IMR-90 (cell line): Measurements from ENCODE around the gene AKAP13. TPM values are rescaled to one million over a fixed set of nuclear protein-coding genes. Genes with fewer than 3 reads are reported as not detected.
A peak's percentile ranks its signal among the peaks of the same experiment; 100 is the strongest.

Experiments used
- ATAC-seq: fragments of 200-7000 bp; cut with Tn5 transposase; 2 replicates; pipeline ENCODE4 v1.9.1; 2020; ENCODE audit warnings: low read depth, mild to moderate bottlenecking, moderate library complexity
- BruUV-seq: library from RNA; stranded (reverse); fragments of 400-500 nt; replicated peaks from 2 replicates; lab custom pipeline; 2021; lab: Mats Ljungman, UMichigan
- CTCF ChIA-PET: fragments of 300-600 bp; formaldehyde crosslinking; extraction: SDS; loops from one replicate; lab custom pipeline; 2021; ENCODE audit warnings: antibody characterized with exemption; lab: Yijun Ruan, JAX
- POLR2A ChIA-PET: fragments of 300-600 bp; sonication (Branson Sonifier 250); formaldehyde crosslinking; loops from one replicate; lab custom pipeline; 2022; ENCODE audit warnings: antibody characterized with exemption; ENCODE audit not compliant: unreplicated experiment; lab: Charles Lee
- DNase-seq: peaks from one replicate; pipeline ENCODE4 v3.0.0; 2013
- H2AFZ ChIP-seq: replicated peaks from 2 replicates; pipeline ENCODE3; 2013; ENCODE audit warnings: low read length, mild to moderate bottlenecking; ENCODE audit not compliant: poor library complexity
- H2AK5ac ChIP-seq: 2 replicates; pipeline ENCODE4 v1.6.1; 2013; ENCODE audit warnings: low read depth, low read length, inconsistent platforms
- H2AK9ac ChIP-seq: replicated peaks from 2 replicates; pipeline ENCODE3; 2013; ENCODE audit warnings: mild to moderate bottlenecking, low read depth, low read length, moderate library complexity; ENCODE audit not compliant: poor library complexity
- H2BK120ac ChIP-seq: 2 replicates; pipeline ENCODE4 v1.6.1; 2013; ENCODE audit warnings: low read depth, low read length, inconsistent platforms
- H2BK15ac ChIP-seq: 3 replicates; pipeline ENCODE4 v1.6.1; 2013; ENCODE audit warnings: low read depth, low read length, inconsistent platforms
- H2BK20ac ChIP-seq: 2 replicates; pipeline ENCODE4 v1.6.1; 2013; ENCODE audit warnings: low read depth, mild to moderate bottlenecking, inconsistent platforms, low read length, moderate library complexity
- H2BK5ac ChIP-seq: 2 replicates; pipeline ENCODE4 v1.6.1; 2013; ENCODE audit warnings: mild to moderate bottlenecking, low read depth, low read length, inconsistent platforms; ENCODE audit not compliant: poor library complexity, severe bottlenecking
- H3K14ac ChIP-seq: replicated peaks from 2 replicates; pipeline ENCODE4 v1.6.1; 2013; ENCODE audit warnings: low read depth, low read length, inconsistent platforms
- H3K18ac ChIP-seq: 2 replicates; pipeline ENCODE4 v1.6.1; 2013; ENCODE audit warnings: low read depth, low read length, control low read depth
- H3K23ac ChIP-seq: 2 replicates; pipeline ENCODE4 v1.6.1; 2013; ENCODE audit warnings: low read depth, low read length, inconsistent platforms
- H3K27ac ChIP-seq: 2 replicates; pipeline ENCODE4 v1.5.1; 2013; ENCODE audit warnings: mild to moderate bottlenecking, control low read depth, low read length; ENCODE audit not compliant: insufficient read depth
- H3K27me3 ChIP-seq: 2 replicates; pipeline ENCODE4 v1.6.1; 2013; ENCODE audit warnings: low read length; ENCODE audit not compliant: control insufficient read depth, insufficient read depth
- H3K36me3 ChIP-seq: 2 replicates; pipeline ENCODE4 v1.6.1; 2013; ENCODE audit warnings: low read length, mixed read lengths; ENCODE audit not compliant: control insufficient read depth, insufficient read depth
- H3K4ac ChIP-seq: 2 replicates; pipeline ENCODE4 v1.6.1; 2013; ENCODE audit warnings: low read depth, low read length, inconsistent platforms
- H3K4me1 ChIP-seq: 2 replicates; pipeline ENCODE4 v1.6.1; 2013; ENCODE audit warnings: low read length, mixed read lengths; ENCODE audit not compliant: control insufficient read depth, insufficient read depth
- H3K4me2 ChIP-seq: 2 replicates; pipeline ENCODE4 v1.6.1; 2013; ENCODE audit warnings: low read depth, mild to moderate bottlenecking, control low read depth, low read length, moderate library complexity
- H3K4me3 ChIP-seq: 2 replicates; pipeline ENCODE4 v1.5.1; 2013; ENCODE audit warnings: low read depth, mild to moderate bottlenecking, control low read depth, low read length, moderate library complexity; ENCODE audit not compliant: insufficient read depth
- H3K56ac ChIP-seq: 2 replicates; pipeline ENCODE4 v1.6.1; 2013; ENCODE audit warnings: low read length, inconsistent platforms; ENCODE audit not compliant: insufficient read depth; ENCODE audit errors: extremely low read depth
- H3K79me1 ChIP-seq, 2 experiments: 2 replicates each; pipeline ENCODE4 v1.6.1; 2013; ENCODE audit warnings: low read length in 2 of 2, inconsistent platforms in 1 of 2, low read depth in 1 of 2
- H3K9ac ChIP-seq: 2 replicates; pipeline ENCODE4 v1.6.1; 2013; ENCODE audit warnings: low read depth, low read length, control low read depth
- H3K9me1 ChIP-seq: 2 replicates; pipeline ENCODE4 v1.6.1; 2013; ENCODE audit warnings: low read length, inconsistent platforms; ENCODE audit not compliant: insufficient read depth
- H3K9me3 ChIP-seq: 2 replicates; pipeline ENCODE4 v1.6.1; 2013; ENCODE audit warnings: low read length; ENCODE audit not compliant: control insufficient read depth, insufficient read depth
- H4K20me1 ChIP-seq: 2 replicates; pipeline ENCODE4 v1.6.1; 2013; ENCODE audit warnings: low read length, inconsistent platforms; ENCODE audit not compliant: insufficient read depth
- H4K5ac ChIP-seq: 2 replicates; pipeline ENCODE4 v1.6.1; 2013; ENCODE audit warnings: mild to moderate bottlenecking, low read depth, low read length, control low read depth
- H4K8ac ChIP-seq, 2 experiments: 2 replicates each; pipeline ENCODE4 v1.6.1; 2013; ENCODE audit warnings: low read depth in 2 of 2, low read length in 2 of 2, control low read depth in 1 of 2, inconsistent platforms in 1 of 2
- H4K91ac ChIP-seq: 2 replicates; pipeline ENCODE4 v1.6.1; 2013; ENCODE audit warnings: low read depth, low read length, inconsistent platforms; ENCODE audit not compliant: insufficient read depth
- CEBPB ChIP-seq: IDR thresholded peaks from 2 replicates; pipeline ENCODE4 v1.6.1; 2012; ENCODE audit warnings: low read depth, low read length, improper control_type of control experiment
- ELK1 ChIP-seq: fragments of 150-350 bp; IDR thresholded peaks from 2 replicates; pipeline ENCODE4 v1.6.1; 2016; ENCODE audit warnings: low read depth, mild to moderate bottlenecking, low read length, moderate library complexity, borderline replicate concordance
- WGBS, 2 experiments: methylation state at CpG; one replicate each; pipeline versions ENCODE4 v1.1.5 to v1.1.7; 2013; ENCODE audit warnings: missing lambda C conversion rate in 2 of 2; ENCODE audit not compliant: insufficient read length in 1 of 2; ENCODE audit errors: extremely low coverage in 2 of 2; 5-methylcytosine and 5-hydroxymethylcytosine counted together
- dilution Hi-C: fragments of 300-500 bp; cut with HindIII; formaldehyde crosslinking; loops from one replicate; pipeline ENCODE4 v1.14.3; 2018; ENCODE audit warnings: low sequenced_read_pairs; ENCODE audit not compliant: unreplicated experiment
- in situ Hi-C: fragments of 300-500 bp; cut with MboI; formaldehyde crosslinking; loops from 3 replicates; pipeline ENCODE4 v1.14.3; 2019; ENCODE audit warnings: low sequenced_read_pairs, inconsistent platforms, mixed read lengths
- intact Hi-C: fragments of 100-400 bp; cut with micrococcal nuclease; formaldehyde crosslinking; loops from 2 replicates; pipeline ENCODE4 v1.10.0; 2022
- polyA plus RNA-seq, 3 experiments: library from polyadenylated mRNA; depleted of rRNA; stranded (reverse); fragments of >200 nt; gene quantifications; 2 replicates each; pipeline ENCODE4 v1.2.3, GENCODE V29; 2012; ENCODE audit warnings: low replicate concordance in 1 of 3
- total RNA-seq: library from RNA; depleted of rRNA; stranded (reverse); fragments of >200 nt; gene quantifications from 2 replicates; pipeline ENCODE4 v1.2.3, GENCODE V29; 2012

AKAP13 gene
- total and polyA plus RNA-seq, 2 of the 4 experiments (the other 2 are of a cell fraction) = 10.4 to 46.4 TPM

- ATAC-seq (no peak), DNase-seq (no peak)
- Histone ChIP-seq H2BK15ac (no peak overlapping the region), H3K9ac (no peak overlapping the region), H2BK20ac (no peak overlapping the region), H2BK120ac (no peak overlapping the region), H3K23ac (no peak overlapping the region), H2AK5ac (no peak overlapping the region), H3K4me1 (peaks cover 2% of the 10 kb centered on the region; the same call in 1 of the 2 replicates), H4K20me1 (no peaks in the 10 kb centered on the region), H3K18ac (no peak overlapping the region), H3K4me3 (no peak overlapping the region), H3K27me3 (no peaks in the 10 kb centered on the region), H3K9me1 (0 out of 2 replicates have a peak, but pooled peaks cover 4% of the 10 kb centered on the region), H4K8ac (no peak overlapping the region), H2BK5ac (no peak overlapping the region), H3K79me1 (peaks cover 7 to 16% of the 10 kb centered on the region in 2 experiments; a peak in 3 of 4 replicates), H3K9me3 (no peaks in the 10 kb centered on the region), H4K91ac (no peak overlapping the region), H4K5ac (no peak overlapping the region), H3K36me3 (0 out of 2 replicates have a peak, but pooled peaks cover 2% of the 10 kb centered on the region), H2AK9ac (no peak overlapping the region), H2AFZ (no peak overlapping the region), H3K14ac (no peak overlapping the region), H3K56ac (no peak overlapping the region), H3K4ac (no peak overlapping the region), H3K27ac (no peak overlapping the region), H3K4me2 (no peak overlapping the region)
- intact Hi-C loops (no loop called here), in situ Hi-C loops (no loop called here), dilution Hi-C loops (no loop called here)
- TF ChIP-seq CEBPB = peak; percentile 30
- no peak for TF ChIP-seq ELK1
- CTCF ChIA-PET = no interaction called here
- POLR2A ChIA-PET = no interaction called here
- BruUV-seq = no TSS peak
- 100% methylated on average over 1 of the region's 2 CpGs; no CpG with 5 or more reads in 1 of the 2 experiments for WGBS, 2 experiments
Measured at GRCh38 chr15:85550283-85550682, 169.9 kb downstream of the AKAP13 start.
